HG03439 (cell line): ENCODE results near the gene MAB21L3.
A peak's percentile ranks its signal among the peaks of the same experiment; 100 is the strongest.

Experiments used
- ATAC-seq: cut with Tn5 transposase; IDR thresholded peaks from one replicate; pipeline ENCODE4 v1.9.1; 2021; ENCODE audit warnings: mild to moderate bottlenecking, moderate library complexity; ENCODE audit not compliant: unreplicated experiment

Gene MAB21L3

DNA sequence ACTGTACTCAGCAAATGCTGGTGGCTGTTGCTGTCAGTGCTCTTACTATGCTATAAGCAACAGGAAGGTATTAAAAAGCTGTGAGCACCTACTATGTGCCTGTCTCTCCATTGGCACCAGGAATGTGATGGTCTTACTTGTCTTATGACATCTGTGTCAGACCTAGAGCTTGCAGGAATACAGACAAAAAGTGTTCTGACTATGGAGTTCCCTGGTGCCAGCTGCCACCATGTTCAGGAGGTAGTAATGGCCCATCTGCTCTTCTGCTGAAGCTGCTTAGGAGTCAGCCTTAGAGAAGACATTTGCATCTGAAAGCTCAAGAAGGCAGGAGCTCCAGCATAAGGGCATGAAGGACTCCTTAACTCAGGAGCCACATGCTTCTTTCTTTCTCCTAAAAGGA, 52.3 kb downstream of the MAB21L3 start:
- no peak for ATAC-seq

GRCh38 chr1:116164150-116164549, 53.0 kb downstream of the MAB21L3 start:
- no peak for ATAC-seq

- no peak for ATAC-seq
Observed at GRCh38 chr1:116164604-116165368, 53.6 kb downstream of the MAB21L3 start.

- ATAC-seq, result no peak
Observed at GRCh38 chr1:116165572-116165971, 54.4 kb downstream of the MAB21L3 start.

- no peak for ATAC-seq
Observed at GRCh38 chr1:116166011-116166571, 54.9 kb downstream of the MAB21L3 start.

- ATAC-seq, result no peak
Observed at GRCh38 chr1:116166655-116167054, 55.5 kb downstream of the MAB21L3 start.

DNA sequence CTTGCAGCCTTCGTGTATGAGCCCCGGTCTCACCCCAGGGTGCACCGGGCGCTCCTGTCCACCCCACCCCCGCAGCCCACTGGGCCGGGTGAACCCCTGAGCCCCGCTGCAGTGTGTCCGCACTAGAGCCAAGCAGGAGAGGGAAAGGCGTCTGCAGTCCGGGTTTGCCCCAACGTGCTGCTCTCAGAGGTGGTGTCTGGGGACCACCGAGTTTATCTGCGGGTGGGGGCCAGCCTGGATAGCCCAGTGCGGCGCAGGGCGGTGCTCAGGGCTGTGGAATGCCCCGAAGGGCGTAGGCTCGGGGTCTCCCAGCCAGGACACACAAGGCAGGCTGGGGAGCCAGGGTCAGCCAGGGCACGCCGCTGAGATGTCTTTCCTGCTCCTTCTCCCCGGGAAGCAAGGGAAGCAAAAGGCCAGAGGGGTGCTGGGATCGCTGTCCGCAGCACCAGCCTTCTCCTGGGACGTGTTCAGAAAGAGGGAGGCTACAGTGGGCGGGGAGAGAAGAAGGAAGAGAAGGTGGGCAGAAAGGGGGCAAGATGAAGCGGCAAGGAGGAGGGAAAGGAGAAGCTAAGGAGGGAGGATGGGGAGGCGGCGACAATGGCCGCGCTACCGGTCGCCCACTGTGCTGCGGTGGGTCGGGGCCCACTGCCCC, 56.6 kb downstream of the MAB21L3 start:
- peak; percentile 30 for ATAC-seq

- ATAC-seq, result peak; percentile 88
Observed at GRCh38 chr1:116168277-116169032, 57.3 kb downstream of the MAB21L3 start.

- ATAC-seq, result no peak
Observed at GRCh38 chr1:116169898-116170297, 58.7 kb downstream of the MAB21L3 start.

DNA sequence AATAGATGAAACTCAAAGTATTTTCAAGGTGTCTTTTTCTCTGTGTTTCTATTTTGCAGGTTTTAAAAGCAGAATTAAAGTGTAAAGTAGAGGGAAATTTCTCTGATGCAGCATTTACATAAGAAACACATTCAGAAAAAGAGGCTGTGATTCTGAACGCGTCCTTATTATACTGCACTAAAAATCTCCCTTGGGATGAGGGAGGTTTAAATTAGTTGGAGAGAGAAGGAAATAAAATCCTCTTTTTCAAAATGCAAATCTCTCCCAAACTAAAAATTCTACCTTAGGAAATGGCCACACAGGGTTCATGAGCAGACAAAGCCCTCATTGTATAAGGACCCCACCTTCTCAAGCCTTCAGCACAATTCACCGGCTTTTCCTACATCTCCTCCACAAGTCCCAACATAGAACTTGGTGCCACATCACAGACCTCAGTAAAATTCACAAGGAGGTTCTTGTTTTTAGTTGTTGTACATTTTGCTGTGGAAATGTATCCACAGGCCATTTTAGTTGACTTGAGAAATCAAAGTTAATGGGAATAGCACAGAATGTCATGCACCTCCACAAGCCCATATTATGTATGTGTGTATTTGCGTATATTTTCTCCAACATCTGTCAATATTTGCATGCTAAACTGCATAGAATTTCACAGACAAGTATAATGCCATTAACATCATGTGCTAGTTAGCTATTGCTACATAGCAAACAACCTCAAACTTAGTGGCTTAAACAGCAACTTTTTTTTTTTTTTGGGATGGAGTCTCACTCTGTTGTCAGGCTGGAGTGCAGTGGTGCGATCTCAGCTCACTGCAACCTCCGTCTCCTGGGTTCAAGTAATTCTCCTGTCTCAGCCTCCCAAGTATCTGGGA, 59.8 kb downstream of the MAB21L3 start:
- no peak for ATAC-seq

- ATAC-seq, result no peak
Observed at GRCh38 chr1:116172666-116173065, 61.5 kb downstream of the MAB21L3 start.

DNA sequence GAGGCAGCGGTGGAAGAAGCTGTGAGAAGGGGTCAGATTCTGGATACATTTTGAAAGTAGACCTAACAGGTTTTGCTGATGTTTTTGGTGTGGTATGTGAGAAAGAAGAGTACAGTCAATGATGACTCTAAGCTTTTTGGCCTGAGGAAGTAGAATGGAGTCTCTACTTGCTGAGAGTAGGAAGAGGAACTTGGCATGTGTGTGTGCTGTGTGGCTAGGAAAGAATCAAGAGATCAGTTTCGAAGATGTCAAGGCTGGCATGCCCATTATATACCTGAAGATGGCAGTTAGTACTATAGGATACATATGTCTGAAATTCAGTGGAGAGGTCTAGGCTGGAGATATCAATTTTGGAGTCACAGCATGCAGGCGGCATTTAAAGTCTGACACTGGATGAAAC, 64.4 kb downstream of the MAB21L3 start:
- ATAC-seq, result no peak

DNA sequence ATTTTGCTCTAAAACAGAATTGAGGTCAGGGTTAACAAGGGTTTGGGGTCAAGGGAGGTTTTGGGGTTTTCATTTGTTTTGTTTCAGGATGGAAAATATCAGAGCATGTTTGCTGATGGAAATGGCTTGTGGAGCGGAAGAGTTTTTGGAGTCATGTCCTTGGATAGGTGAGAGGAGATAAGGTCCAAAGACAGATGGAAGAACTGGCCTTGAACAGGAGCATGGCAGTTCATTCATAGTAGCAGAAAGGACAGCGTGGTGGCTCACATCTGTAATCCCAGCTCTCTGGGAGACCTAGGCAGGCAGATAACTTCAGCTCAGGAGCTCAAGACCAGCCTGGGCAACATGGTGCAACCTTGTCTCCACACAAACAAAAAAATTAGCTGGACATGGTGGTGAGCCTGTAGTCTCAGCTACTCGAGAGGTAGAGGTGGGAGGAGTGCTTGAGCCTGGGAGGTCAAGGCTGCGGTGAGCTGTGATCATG, 65.1 kb downstream of the MAB21L3 start:
- no peak for ATAC-seq

- no peak for ATAC-seq
Observed at GRCh38 chr1:116177861-116178260, 66.7 kb downstream of the MAB21L3 start.

DNA sequence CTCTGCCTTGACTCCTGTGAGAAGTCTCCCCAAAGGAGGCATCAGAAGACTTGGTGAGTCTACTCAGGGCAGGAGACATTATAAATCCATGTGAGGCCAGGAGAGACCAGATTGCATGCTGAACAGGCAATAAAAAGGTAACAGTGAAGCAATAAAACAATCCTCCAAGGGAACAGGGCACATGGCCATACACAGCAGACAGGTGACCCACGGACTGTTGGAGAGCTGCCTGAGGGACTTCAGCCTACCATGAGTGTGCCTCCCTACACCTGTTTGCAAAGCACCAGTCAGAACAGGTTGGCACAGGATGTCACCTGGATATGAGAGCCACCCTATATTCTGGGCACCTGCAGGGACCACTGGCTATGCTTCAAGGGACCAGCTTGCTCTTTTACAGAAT, 67.6 kb downstream of the MAB21L3 start:
- no peak for ATAC-seq

- ATAC-seq, result no peak
Observed at GRCh38 chr1:116179419-116179818, 68.2 kb downstream of the MAB21L3 start.

GRCh38 chr1:116179964-116180363, 68.8 kb downstream of the MAB21L3 start:
- ATAC-seq, result no peak

DNA sequence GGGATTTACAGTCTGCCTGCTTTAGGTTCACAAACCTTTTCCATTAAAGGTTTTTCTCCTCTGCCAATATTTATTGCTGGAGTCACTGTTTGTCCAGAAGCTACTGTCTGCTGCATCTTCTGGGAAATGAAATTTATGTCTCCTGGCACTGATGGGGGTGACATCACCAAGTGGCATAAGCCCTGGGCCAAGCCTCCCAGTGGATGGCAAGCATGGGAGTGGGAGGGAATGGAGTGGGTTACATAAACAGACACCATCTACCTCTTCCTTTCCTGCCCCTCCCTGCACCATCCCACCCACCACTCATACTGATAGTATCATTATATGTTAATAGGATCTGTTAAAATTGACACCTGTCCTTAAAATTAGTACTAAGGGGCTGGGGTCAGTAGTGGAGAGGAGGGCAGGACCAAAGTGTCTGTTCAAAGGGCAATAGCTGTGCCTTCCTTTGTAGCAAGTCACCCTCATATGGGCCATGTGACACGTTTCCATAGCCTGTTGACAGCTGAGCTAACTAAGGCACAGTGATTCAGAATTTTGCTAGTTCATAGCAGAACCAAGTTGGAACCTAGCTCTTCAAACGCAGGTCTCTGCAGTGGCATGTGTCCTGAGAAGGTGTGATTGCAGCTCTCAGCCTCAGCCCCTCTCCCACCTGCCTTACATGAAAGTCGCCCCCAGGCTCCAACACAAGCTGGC, 71.0 kb downstream of the MAB21L3 start:
- ATAC-seq, result no peak
